Measurements from ENCODE around the gene GNG7.
"Not testable (repeated sequence)": the region's sequence is repeated elsewhere in the genome, so short reads cannot be mapped to it uniquely, and the experiment has no call there.

GNG7 gene

GRCh38 chr19:2648528-2648937 lies 54.0 kb downstream of the GNG7 start:
- Histone ChIP-seq H3K4me3 (ENCODE audit: low read depth, low read length) (no peak overlapping the region), H3K4me2 (ENCODE audit: low read length) (no peak overlapping the region), H3K9ac (no peak overlapping the region), H3K36me3 (ENCODE audit: control insufficient read depth, insufficient read depth, low read length) (no peaks in the 10 kb centered on the region), H2AFZ (no peak overlapping the region), H3K27me3 (ENCODE audit: control insufficient read depth, insufficient read depth, low read length) (no peaks in the 10 kb centered on the region), H3K9me3 (ENCODE audit: control insufficient read depth, low read length) (no peaks in the 10 kb centered on the region), H3K4me1 (no peaks in the 10 kb centered on the region), H3K79me2 (peaks cover 4% of the 10 kb centered on the region), H3K27ac (no peak overlapping the region)
- peak; percentile 88 for TF ChIP-seq CTCF (IDR thresholded peaks at IDR 0.05)

GRCh38 chr19:2648099-2648498 lies 54.4 kb downstream of the GNG7 start:
- peaks cover 4% of the 10 kb centered on the region for H3K79me2 ChIP-seq
- H3K4me1 ChIP-seq: no peaks in the 10 kb centered on the region
- H3K9ac ChIP-seq: no peak overlapping the region
- H3K36me3 ChIP-seq (ENCODE audit: control insufficient read depth, insufficient read depth, low read length): no peaks in the 10 kb centered on the region
- H3K4me3 ChIP-seq (ENCODE audit: low read depth, low read length): no peak overlapping the region
- no peak overlapping the region for H3K27ac ChIP-seq
- H3K4me2 ChIP-seq (ENCODE audit: low read length): no peak overlapping the region
- TF ChIP-seq CTCF (IDR thresholded peaks at IDR 0.05): no peak
- no peaks in the 10 kb centered on the region for H3K9me3 ChIP-seq (ENCODE audit: control insufficient read depth, low read length)
- H2AFZ ChIP-seq: no peak overlapping the region
- no peaks in the 10 kb centered on the region for H3K27me3 ChIP-seq (ENCODE audit: control insufficient read depth, insufficient read depth, low read length)

GRCh38 chr19:2646866-2647535 lies 55.5 kb downstream of the GNG7 start:
- H3K9ac ChIP-seq: no peak overlapping the region
- H3K79me2 ChIP-seq: peaks cover 4% of the 10 kb centered on the region
- TF ChIP-seq CTCF (IDR thresholded peaks at IDR 0.05): no peak
- H2AFZ ChIP-seq: no peak overlapping the region
- H3K4me2 ChIP-seq (ENCODE audit: low read length): no peak overlapping the region
- no peak overlapping the region for H3K27ac ChIP-seq
- no peaks in the 10 kb centered on the region for H3K27me3 ChIP-seq (ENCODE audit: control insufficient read depth, insufficient read depth, low read length)
- no peaks in the 10 kb centered on the region for H3K36me3 ChIP-seq (ENCODE audit: control insufficient read depth, insufficient read depth, low read length)
- H3K4me1 ChIP-seq: no peaks in the 10 kb centered on the region
- H3K9me3 ChIP-seq (ENCODE audit: control insufficient read depth, low read length): no peaks in the 10 kb centered on the region
- no peak overlapping the region for H3K4me3 ChIP-seq (ENCODE audit: low read depth, low read length)

GRCh38 chr19:2645826-2646225 lies 56.7 kb downstream of the GNG7 start:
- TF ChIP-seq CTCF (IDR thresholded peaks at IDR 0.05): no peak
- Histone ChIP-seq H3K9ac (no peak overlapping the region), H3K4me3 (ENCODE audit: low read depth, low read length) (no peak overlapping the region), H3K27me3 (ENCODE audit: control insufficient read depth, insufficient read depth, low read length) (no peaks in the 10 kb centered on the region), H3K4me2 (ENCODE audit: low read length) (no peak overlapping the region), H3K9me3 (ENCODE audit: control insufficient read depth, low read length) (no peaks in the 10 kb centered on the region), H3K36me3 (ENCODE audit: control insufficient read depth, insufficient read depth, low read length) (no peaks in the 10 kb centered on the region), H3K4me1 (no peaks in the 10 kb centered on the region), H3K27ac (no peak overlapping the region), H3K79me2 (peaks cover 4% of the 10 kb centered on the region), H2AFZ (no peak overlapping the region)

GRCh38 chr19:2643123-2643737 lies 59.3 kb downstream of the GNG7 start:
- not testable (repeated sequence) for H3K4me2 ChIP-seq (ENCODE audit: low read length); H3K9ac ChIP-seq; H3K36me3 ChIP-seq (ENCODE audit: control insufficient read depth, insufficient read depth, low read length); H3K79me2 ChIP-seq; H3K9me3 ChIP-seq (ENCODE audit: control insufficient read depth, low read length); H3K27me3 ChIP-seq (ENCODE audit: control insufficient read depth, insufficient read depth, low read length); H3K4me1 ChIP-seq; H3K4me3 ChIP-seq (ENCODE audit: low read depth, low read length); H2AFZ ChIP-seq; H3K27ac ChIP-seq

Measured in parathyroid adenoma (tissue), 2 donors.